HEK293 (cell line): Measurements from ENCODE around the gene SPECC1L.

ENCODE experiments used
- BCL11A ChIP-seq: fragments of 450-650 bp; formaldehyde crosslinking; IDR thresholded peaks from 2 replicates; pipeline ENCODE4 v1.5.1; 2016; ENCODE audit warnings: low read depth, missing biosample characterization, missing genetic modification characterization
- CTCF ChIP-seq: fragments of 450-650 bp; formaldehyde crosslinking; IDR thresholded peaks from 2 replicates; pipeline ENCODE4 v1.5.1; 2016; ENCODE audit warnings: missing biosample characterization, missing genetic modification characterization
- REST ChIP-seq: fragments of 450-650 bp; formaldehyde crosslinking; IDR thresholded peaks from 2 replicates; pipeline ENCODE4 v1.5.1; 2016; ENCODE audit warnings: missing biosample characterization, missing genetic modification characterization
- ZFHX2 ChIP-seq: fragments of 450-650 bp; formaldehyde crosslinking; conservative IDR thresholded peaks from 2 replicates; pipeline ENCODE4 v1.5.1; 2016; ENCODE audit warnings: missing biosample characterization, missing genetic modification characterization
- ZNF175 ChIP-seq: fragments of 450-650 bp; formaldehyde crosslinking; IDR thresholded peaks from 2 replicates; pipeline ENCODE4 v1.5.1; 2016; ENCODE audit warnings: missing biosample characterization, missing genetic modification characterization
- ZNF239 ChIP-seq: fragments of 450-650 bp; formaldehyde crosslinking; IDR thresholded peaks from 2 replicates; pipeline ENCODE4 v1.5.1; 2016; ENCODE audit warnings: missing biosample characterization, missing genetic modification characterization
- ZNF324 ChIP-seq: fragments of 450-650 bp; formaldehyde crosslinking; IDR thresholded peaks from 2 replicates; pipeline ENCODE4 v1.5.1; 2016; ENCODE audit warnings: missing biosample characterization, missing genetic modification characterization
- ZNF391 ChIP-seq: fragments of 450-650 bp; formaldehyde crosslinking; IDR thresholded peaks from 2 replicates; pipeline ENCODE4 v1.5.1; 2016; ENCODE audit warnings: low read depth, missing biosample characterization, missing genetic modification characterization, borderline replicate concordance
- ZNF449 ChIP-seq: fragments of 450-650 bp; formaldehyde crosslinking; IDR thresholded peaks from 2 replicates; pipeline ENCODE4 v1.5.1; 2017; ENCODE audit warnings: missing biosample characterization, mild to moderate bottlenecking, missing genetic modification characterization, moderate library complexity
- ZNF521 ChIP-seq: fragments of 450-650 bp; formaldehyde crosslinking; IDR thresholded peaks from 2 replicates; pipeline ENCODE4 v1.5.1; 2017; ENCODE audit warnings: missing biosample characterization, mild to moderate bottlenecking, missing genetic modification characterization
- TF ChIP-seq, protein P1 (sequence below): fragments of 450-650 bp; formaldehyde crosslinking; IDR thresholded peaks from 2 replicates; pipeline ENCODE4 v1.5.1; 2016; ENCODE audit warnings: missing biosample characterization, missing genetic modification characterization, borderline replicate concordance

DNA sequence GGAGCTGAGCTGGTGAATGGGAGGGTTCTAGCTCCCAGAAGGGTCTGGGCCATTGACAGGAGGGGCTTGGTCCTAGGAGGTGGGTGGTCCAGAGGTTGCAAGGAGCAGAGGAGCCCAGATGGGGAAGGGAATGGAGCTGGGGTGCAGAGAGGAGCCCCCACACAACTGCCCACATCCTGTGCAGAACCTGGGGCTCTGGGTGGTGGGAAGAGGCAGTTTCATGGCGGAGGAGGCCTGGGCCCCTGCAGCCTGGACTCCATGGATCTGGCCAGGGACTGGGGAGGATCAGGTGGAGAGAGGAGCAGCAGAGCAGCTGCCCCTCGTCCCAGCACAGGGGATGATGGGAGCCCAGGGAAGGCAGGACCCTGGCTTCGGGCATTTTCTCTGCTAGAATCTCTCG is 155.8 kb downstream of the SPECC1L start:
- no peak for TF ChIP-seq ZNF239 (tag by site-specific recombination)
- TF ChIP-seq ZNF391 (tag by site-specific recombination): no peak
- no peak for TF ChIP-seq CTCF
- no peak for TF ChIP-seq ZNF449 (tag by site-specific recombination)
- TF ChIP-seq REST: no peak
- no peak for TF ChIP-seq ZFHX2 (tag by site-specific recombination)
- no peak for TF ChIP-seq ZNF175 (tag by site-specific recombination)
- TF ChIP-seq, protein P1, sequence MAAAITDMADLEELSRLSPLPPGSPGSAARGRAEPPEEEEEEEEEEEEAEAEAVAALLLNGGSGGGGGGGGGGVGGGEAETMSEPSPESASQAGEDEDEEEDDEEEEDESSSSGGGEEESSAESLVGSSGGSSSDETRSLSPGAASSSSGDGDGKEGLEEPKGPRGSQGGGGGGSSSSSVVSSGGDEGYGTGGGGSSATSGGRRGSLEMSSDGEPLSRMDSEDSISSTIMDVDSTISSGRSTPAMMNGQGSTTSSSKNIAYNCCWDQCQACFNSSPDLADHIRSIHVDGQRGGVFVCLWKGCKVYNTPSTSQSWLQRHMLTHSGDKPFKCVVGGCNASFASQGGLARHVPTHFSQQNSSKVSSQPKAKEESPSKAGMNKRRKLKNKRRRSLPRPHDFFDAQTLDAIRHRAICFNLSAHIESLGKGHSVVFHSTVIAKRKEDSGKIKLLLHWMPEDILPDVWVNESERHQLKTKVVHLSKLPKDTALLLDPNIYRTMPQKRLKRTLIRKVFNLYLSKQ (tag by site-specific recombination): no peak
- TF ChIP-seq ZNF521: no peak
- TF ChIP-seq BCL11A (tag by site-specific recombination): no peak
- no peak for TF ChIP-seq ZNF324
